ENCODE data around the gene RAP1GAP.

Gene RAP1GAP

GRCh38 chr1:21663248-21663950, 5.8 kb downstream of the RAP1GAP start:
- in situ Hi-C loops (cut with MboI; ENCODE audit: low sequenced_read_pairs) = no loop called here

- in situ Hi-C loops (cut with MboI; ENCODE audit: low sequenced_read_pairs) = no loop called here
Observed at GRCh38 chr1:21662426-21663247, 6.5 kb downstream of the RAP1GAP start.

- in situ Hi-C loops (cut with MboI; ENCODE audit: low sequenced_read_pairs) = no loop called here
Observed at GRCh38 chr1:21661886-21662285, 7.3 kb downstream of the RAP1GAP start.

- in situ Hi-C loops (cut with MboI; ENCODE audit: low sequenced_read_pairs) = no loop called here
Observed at GRCh38 chr1:21659924-21660326, 9.2 kb downstream of the RAP1GAP start.

GRCh38 chr1:21659099-21659923, 9.8 kb downstream of the RAP1GAP start:
- in situ Hi-C loops (cut with MboI; ENCODE audit: low sequenced_read_pairs) = no loop called here

GRCh38 chr1:21657456-21658190, 11.5 kb downstream of the RAP1GAP start:
- in situ Hi-C loops (cut with MboI; ENCODE audit: low sequenced_read_pairs) = no loop called here

- in situ Hi-C loops (cut with MboI; ENCODE audit: low sequenced_read_pairs) = no loop called here
Observed at GRCh38 chr1:21655748-21656147, 13.4 kb downstream of the RAP1GAP start.

GRCh38 chr1:21655259-21655658, 13.9 kb downstream of the RAP1GAP start:
- in situ Hi-C loops (cut with MboI; ENCODE audit: low sequenced_read_pairs) = no loop called here

GRCh38 chr1:21654209-21654608, 14.9 kb downstream of the RAP1GAP start:
- in situ Hi-C loops (cut with MboI; ENCODE audit: low sequenced_read_pairs) = no loop called here

- in situ Hi-C loops (cut with MboI; ENCODE audit: low sequenced_read_pairs) = no loop called here
Observed at GRCh38 chr1:21653744-21654100, 15.4 kb downstream of the RAP1GAP start.

GRCh38 chr1:21652937-21653743, 16.0 kb downstream of the RAP1GAP start:
- in situ Hi-C loops (cut with MboI; ENCODE audit: low sequenced_read_pairs) = no loop called here

- in situ Hi-C loops (cut with MboI; ENCODE audit: low sequenced_read_pairs) = no loop called here
Observed at GRCh38 chr1:21652101-21652936, 16.8 kb downstream of the RAP1GAP start.

- in situ Hi-C loops (cut with MboI; ENCODE audit: low sequenced_read_pairs) = no loop called here
Observed at GRCh38 chr1:21651214-21652042, 17.7 kb downstream of the RAP1GAP start.

- in situ Hi-C loops (cut with MboI; ENCODE audit: low sequenced_read_pairs) = no loop called here
Observed at GRCh38 chr1:21650400-21650799, 18.8 kb downstream of the RAP1GAP start.

- in situ Hi-C loops (cut with MboI; ENCODE audit: low sequenced_read_pairs) = no loop called here
Observed at GRCh38 chr1:21649315-21649714, 19.8 kb downstream of the RAP1GAP start.

- in situ Hi-C loops (cut with MboI; ENCODE audit: low sequenced_read_pairs) = no loop called here
Observed at GRCh38 chr1:21648791-21649190, 20.4 kb downstream of the RAP1GAP start.

- in situ Hi-C loops (cut with MboI; ENCODE audit: low sequenced_read_pairs) = no loop called here
Observed at GRCh38 chr1:21648352-21648730, 20.8 kb downstream of the RAP1GAP start.
